Prostate gland (tissue), 2 donors: ENCODE results near the gene ABCF2. TPM values are rescaled to one million over a fixed set of nuclear protein-coding genes. Genes with fewer than 3 reads are reported as not detected.

Experiments used
- DNase-seq: peaks from one replicate; pipeline ENCODE4 v3.0.0-alpha.2; 2019; ENCODE audit warnings: low spot score
- H3K27ac ChIP-seq, 2 donors: fragments of 200-600 bp; sonication (generic); 2 replicates each; pipeline ENCODE4 v1.5.1; 2017 to 2019
- H3K27me3 ChIP-seq: fragments of 200-600 bp; sonication (generic); replicated peaks from 2 replicates; pipeline ENCODE4 v1.5.1; 2019; ENCODE audit not compliant: insufficient read depth
- H3K36me3 ChIP-seq, 2 donors: fragments of 200-600 bp; sonication (generic); 1 replicate in 1 of 2; 2 replicates in 1 of 2; pipeline versions ENCODE4 v1.5.1 to v1.8.1; 2017 to 2019
- H3K4me1 ChIP-seq: fragments of 200-600 bp; sonication (generic); replicated peaks from 2 replicates; pipeline ENCODE4 v1.5.1; 2019
- H3K4me3 ChIP-seq, 2 donors: fragments of 200-600 bp; sonication (generic); 2 replicates each; pipeline ENCODE4 v1.5.1; 2017 to 2019
- H3K9me3 ChIP-seq: fragments of 200-600 bp; sonication (generic); 2 replicates; pipeline ENCODE4 v1.5.1; 2017
- CTCF ChIP-seq, 4 experiments: fragments of 200-600 bp in 2 of 4; fragments of 450-650 bp in 2 of 4; sonication (generic) in 2 of 4; IDR thresholded peaks; 1 replicate in 3 of 4; 2 replicates in 1 of 4; pipeline ENCODE4 v1.5.1; 2016 to 2019; ENCODE audit warnings: antibody characterized with exemption in 4 of 4, mild to moderate bottlenecking in 2 of 4, moderate library complexity in 2 of 4
- POLR2A ChIP-seq: fragments of 450-650 bp; IDR thresholded peaks from one replicate; pipeline ENCODE4 v1.6.1; 2016; ENCODE audit warnings: antibody characterized with exemption, mild to moderate bottlenecking
- POLR2AphosphoS5 ChIP-seq: sonication (generic); formaldehyde crosslinking; IDR thresholded peaks from one replicate; pipeline ENCODE4 v1.6.1; 2017; ENCODE audit warnings: antibody characterized with exemption
- WGBS: methylation state at CpG from one replicate; pipeline ENCODE4 v1.1.5; 2018; 5-methylcytosine and 5-hydroxymethylcytosine counted together
- intact Hi-C: fragments of 100-400 bp; cut with DNase I; formaldehyde crosslinking; loops from one replicate; pipeline ENCODE4 v1.14.2; 2022
- total RNA-seq, 2 donors: library from RNA; depleted of rRNA; stranded (reverse); fragments of >200 nt; gene quantifications; one replicate each; pipeline ENCODE4 v1.1.0, GENCODE V29; 2016

ABCF2 gene
- total RNA-seq, 2 donors from 2014 or later, result 23.3 to 33.3 TPM

GRCh38 chr7:151179946-151180345 lies 47.1 kb downstream of the ABCF2 start:
- no peak for DNase-seq
- Histone ChIP-seq H3K9me3 (no peaks in the 10 kb centered on the region), H3K4me1 (no peaks in the 10 kb centered on the region), H3K27ac (no peak overlapping the region), H3K36me3 (no peaks in the 10 kb centered on the region), H3K4me3 (no peak overlapping the region), H3K27me3 (no peaks in the 10 kb centered on the region)
- 88% methylated on average over 4 of the region's 4 CpGs for whole genome bisulfite sequencing
- TF ChIP-seq POLR2A (no peak), POLR2AphosphoS5 (no peak), CTCF (IDR thresholded peaks at IDR 0.05) (no peak)
- intact Hi-C loops, result loop anchor here (5.0 kb wide), 1 partner anchor 122 kb away; no protein-coding TSS in a partner anchor

- H3K4me1 ChIP-seq, result no peaks in the 10 kb centered on the region
- no peak overlapping the region for H3K4me3 ChIP-seq
- no peak for DNase-seq
- no peak overlapping the region for H3K27ac ChIP-seq
- H3K27me3 ChIP-seq, result no peaks in the 10 kb centered on the region
- H3K36me3 ChIP-seq, result no peaks in the 10 kb centered on the region
- WGBS, result 71% methylated on average over 8 of the region's 8 CpGs
- no peaks in the 10 kb centered on the region for H3K9me3 ChIP-seq
- intact Hi-C loops, result loop anchor here (5.0 kb wide), 1 partner anchor 123 kb away; no protein-coding TSS in a partner anchor
- TF ChIP-seq CTCF (IDR thresholded peaks at IDR 0.05), result no peak
- TF ChIP-seq POLR2AphosphoS5, result no peak
- TF ChIP-seq POLR2A, result no peak
Measured at GRCh38 chr7:151179287-151179860, 47.6 kb downstream of the ABCF2 start.

GRCh38 chr7:151178831-151179230 lies 48.2 kb downstream of the ABCF2 start:
- 84% methylated on average over 2 of the region's 2 CpGs for WGBS
- H3K27me3 ChIP-seq, result no peaks in the 10 kb centered on the region
- intact Hi-C loops, result loop anchor here (5.0 kb wide), 1 partner anchor 123 kb away; no protein-coding TSS in a partner anchor

GRCh38 chr7:151178236-151178635 lies 48.8 kb downstream of the ABCF2 start:
- no peak for DNase-seq
- H3K36me3 ChIP-seq, result no peaks in the 10 kb centered on the region
- H3K27me3 ChIP-seq, result no peaks in the 10 kb centered on the region
- WGBS, result 89% methylated on average over 9 of the region's 9 CpGs
- H3K9me3 ChIP-seq, result no peaks in the 10 kb centered on the region
- intact Hi-C loops, result loop anchor here (5.0 kb wide), 1 partner anchor 124 kb away; no protein-coding TSS in a partner anchor
- no peak overlapping the region for H3K27ac ChIP-seq
- TF ChIP-seq POLR2AphosphoS5, result no peak
- TF ChIP-seq CTCF (IDR thresholded peaks at IDR 0.05), result no peak
- TF ChIP-seq POLR2A, result no peak
- no peak overlapping the region for H3K4me3 ChIP-seq
- H3K4me1 ChIP-seq, result no peaks in the 10 kb centered on the region

More at GRCh38 chr7:151178831-151179230, 48.2 kb downstream of the ABCF2 start:
- no peak for TF ChIP-seq POLR2A
- TF ChIP-seq CTCF (IDR thresholded peaks at IDR 0.05), result no peak
- TF ChIP-seq POLR2AphosphoS5, result no peak
- Histone ChIP-seq H3K9me3 (no peaks in the 10 kb centered on the region), H3K4me3 (no peak overlapping the region), H3K4me1 (no peaks in the 10 kb centered on the region), H3K36me3 (no peaks in the 10 kb centered on the region), H3K27ac (no peak overlapping the region)
- no peak for DNase-seq

GRCh38 chr7:151177310-151177709 lies 49.7 kb downstream of the ABCF2 start:
- no peak overlapping the region for H3K27ac ChIP-seq
- no peaks in the 10 kb centered on the region for H3K36me3 ChIP-seq
- no peaks in the 10 kb centered on the region for H3K4me1 ChIP-seq
- no peaks in the 10 kb centered on the region for H3K9me3 ChIP-seq
- no peaks in the 10 kb centered on the region for H3K27me3 ChIP-seq
- no peak for DNase-seq
- no peak overlapping the region for H3K4me3 ChIP-seq
- 94% methylated on average over 1 of the region's 1 CpG for WGBS
- intact Hi-C loops, result loop anchor here (5.0 kb wide), 1 partner anchor 125 kb away; no protein-coding TSS in a partner anchor
- TF ChIP-seq POLR2AphosphoS5 (no peak), POLR2A (no peak), CTCF (IDR thresholded peaks at IDR 0.05) (no peak)
